GM19238 (cell line): ENCODE results near the gene TRPM6.
"Not testable (repeated sequence)": the region's sequence is repeated elsewhere in the genome, so short reads cannot be mapped to it uniquely, and the experiment has no call there.

Experiments
- DNase-seq: peaks from one replicate; pipeline ENCODE4 v3.0.0; 2011; ENCODE audit warnings: low spot score; ENCODE audit not compliant: insufficient read length

TRPM6 gene

GRCh38 chr9:74887041-74887980, at the start of gene TRPM6:
TSS of gene TRPM6 (minus strand) at chr9:74887921. CDS start at chr9:74887856, 65 bp downstream.
- DNase-seq = no peak

- DNase-seq = no peak
These were observed 47.3 kb upstream of the TRPM6 start for GRCh38 chr9:74935008-74935407.

- no peak for DNase-seq
These were observed 34.0 kb upstream of the TRPM6 start for GRCh38 chr9:74921737-74922136.

GRCh38 chr9:74920944-74921626, 33.4 kb upstream of the TRPM6 start:
- no peak for DNase-seq

GRCh38 chr9:74910036-74910435, 22.3 kb upstream of the TRPM6 start:
- DNase-seq = no peak

- no peak for DNase-seq
These were observed 20.9 kb upstream of the TRPM6 start for GRCh38 chr9:74908665-74909064.

- DNase-seq = no peak
These were observed 19.4 kb upstream of the TRPM6 start for GRCh38 chr9:74907085-74907484.

- DNase-seq = no peak
These were observed 13.3 kb upstream of the TRPM6 start for GRCh38 chr9:74901001-74901400.

- not testable (repeated sequence) for DNase-seq
These were observed 728 bp upstream of the TRPM6 start for GRCh38 chr9:74888449-74888848.

- DNase-seq = no peak
These were observed 255 bp upstream of the TRPM6 start for GRCh38 chr9:74887981-74888370.

- no peak for DNase-seq
These were observed 11.3 kb downstream of the TRPM6 start for GRCh38 chr9:74876382-74876949.

GRCh38 chr9:74875656-74876055, 12.1 kb downstream of the TRPM6 start:
- DNase-seq = no peak

- DNase-seq = no peak
These were observed 13.5 kb downstream of the TRPM6 start for GRCh38 chr9:74874220-74874619.

GRCh38 chr9:74872619-74873233, 15.0 kb downstream of the TRPM6 start:
- DNase-seq = no peak

- DNase-seq = no peak
These were observed 20.2 kb downstream of the TRPM6 start for GRCh38 chr9:74867483-74867882.

GRCh38 chr9:74865177-74865576, 22.5 kb downstream of the TRPM6 start:
- no peak for DNase-seq

- DNase-seq = no peak
These were observed 25.8 kb downstream of the TRPM6 start for GRCh38 chr9:74861773-74862474.

- no peak for DNase-seq
These were observed 26.6 kb downstream of the TRPM6 start for GRCh38 chr9:74861071-74861470.

- not testable (repeated sequence) for DNase-seq
These were observed 27.5 kb downstream of the TRPM6 start for GRCh38 chr9:74860247-74860646.

- no peak for DNase-seq
These were observed 27.9 kb downstream of the TRPM6 start for GRCh38 chr9:74859786-74860185.

GRCh38 chr9:74858751-74859414, 28.8 kb downstream of the TRPM6 start:
- DNase-seq = no peak
